HL-60 (cell line): ENCODE results near the gene IL13.
"Not testable (repeated sequence)": the region's sequence is repeated elsewhere in the genome, so short reads cannot be mapped to it uniquely, and the experiment has no call there.

Experiments
- DNase-seq, 2 experiments: peaks; one replicate each; pipeline ENCODE4 v3.0.0-alpha.2; 2010 to 2020; ENCODE audit warnings: low read depth in 1 of 2, low spot score in 1 of 2
- H3K27ac ChIP-seq: fragments of 250-450 bp; sonication (Bioruptor Pico); replicated peaks from 2 replicates; pipeline ENCODE4 v1.5.1; 2020; ENCODE audit warnings: mild to moderate bottlenecking, moderate library complexity
- H3K27me3 ChIP-seq: fragments of 250-450 bp; sonication (Bioruptor Pico); 2 replicates; pipeline ENCODE4 v1.5.1; 2021; ENCODE audit warnings: mild to moderate bottlenecking, moderate library complexity; ENCODE audit not compliant: insufficient read depth, poor library complexity, severe bottlenecking
- H3K4me3 ChIP-seq: replicated peaks from 2 replicates; pipeline ENCODE4 v1.5.1; 2011; ENCODE audit warnings: mild to moderate bottlenecking, control low read depth, low read length; ENCODE audit not compliant: insufficient read depth
- GABPA ChIP-seq: IDR thresholded peaks from 2 replicates; pipeline ENCODE4 v1.6.1; 2012; ENCODE audit warnings: low read depth
- POLR2AphosphoS5 ChIP-seq: IDR thresholded peaks from 2 replicates; pipeline ENCODE4 v1.6.1; 2012; ENCODE audit warnings: low read depth
- SPI1 ChIP-seq: IDR thresholded peaks from 2 replicates; pipeline ENCODE4 v1.6.1; 2012; ENCODE audit warnings: low read depth, mild to moderate bottlenecking, borderline replicate concordance
- TF ChIP-seq, protein P1 (sequence below): IDR thresholded peaks from one replicate; pipeline ENCODE4 v1.5.1; 2011; ENCODE audit warnings: low read length, control low read depth, inconsistent platforms; ENCODE audit not compliant: insufficient read depth
- TF ChIP-seq, protein P2 (sequence below): IDR thresholded peaks from 2 replicates; pipeline ENCODE4 v1.6.1; 2012; ENCODE audit warnings: low read depth; ENCODE audit not compliant: insufficient replicate concordance

The IL13 gene

DNA sequence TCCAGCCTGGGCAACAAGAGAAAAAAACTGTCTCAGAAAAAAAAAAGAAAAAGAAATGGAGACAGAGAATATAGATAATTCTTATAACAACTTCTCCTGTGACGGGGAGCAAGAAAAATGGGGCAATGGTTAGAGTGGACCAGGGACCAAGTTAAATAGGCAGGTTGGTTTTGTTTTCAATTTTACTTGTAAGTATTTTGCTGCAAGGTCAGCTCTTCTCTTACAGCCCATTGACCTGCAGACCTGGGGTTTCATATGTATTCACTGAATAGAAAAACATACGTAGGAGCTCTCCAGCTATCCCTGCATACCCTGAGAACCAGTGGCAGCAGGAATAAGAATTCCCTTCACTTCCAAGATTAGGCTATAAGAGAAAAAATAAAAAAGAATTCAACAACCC lies 29.2 kb upstream of the IL13 start:
- H3K27ac ChIP-seq, result no peak overlapping the region
- H3K4me3 ChIP-seq, result no peak overlapping the region
- H3K27me3 ChIP-seq, result no peaks in the 10 kb centered on the region
- no peak for DNase-seq
- TF ChIP-seq, protein P1, sequence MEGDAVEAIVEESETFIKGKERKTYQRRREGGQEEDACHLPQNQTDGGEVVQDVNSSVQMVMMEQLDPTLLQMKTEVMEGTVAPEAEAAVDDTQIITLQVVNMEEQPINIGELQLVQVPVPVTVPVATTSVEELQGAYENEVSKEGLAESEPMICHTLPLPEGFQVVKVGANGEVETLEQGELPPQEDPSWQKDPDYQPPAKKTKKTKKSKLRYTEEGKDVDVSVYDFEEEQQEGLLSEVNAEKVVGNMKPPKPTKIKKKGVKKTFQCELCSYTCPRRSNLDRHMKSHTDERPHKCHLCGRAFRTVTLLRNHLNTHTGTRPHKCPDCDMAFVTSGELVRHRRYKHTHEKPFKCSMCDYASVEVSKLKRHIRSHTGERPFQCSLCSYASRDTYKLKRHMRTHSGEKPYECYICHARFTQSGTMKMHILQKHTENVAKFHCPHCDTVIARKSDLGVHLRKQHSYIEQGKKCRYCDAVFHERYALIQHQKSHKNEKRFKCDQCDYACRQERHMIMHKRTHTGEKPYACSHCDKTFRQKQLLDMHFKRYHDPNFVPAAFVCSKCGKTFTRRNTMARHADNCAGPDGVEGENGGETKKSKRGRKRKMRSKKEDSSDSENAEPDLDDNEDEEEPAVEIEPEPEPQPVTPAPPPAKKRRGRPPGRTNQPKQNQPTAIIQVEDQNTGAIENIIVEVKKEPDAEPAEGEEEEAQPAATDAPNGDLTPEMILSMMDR, result no peak
- no peak for TF ChIP-seq SPI1
- TF ChIP-seq GABPA, result no peak
- no peak for TF ChIP-seq POLR2AphosphoS5
- TF ChIP-seq, protein P2, sequence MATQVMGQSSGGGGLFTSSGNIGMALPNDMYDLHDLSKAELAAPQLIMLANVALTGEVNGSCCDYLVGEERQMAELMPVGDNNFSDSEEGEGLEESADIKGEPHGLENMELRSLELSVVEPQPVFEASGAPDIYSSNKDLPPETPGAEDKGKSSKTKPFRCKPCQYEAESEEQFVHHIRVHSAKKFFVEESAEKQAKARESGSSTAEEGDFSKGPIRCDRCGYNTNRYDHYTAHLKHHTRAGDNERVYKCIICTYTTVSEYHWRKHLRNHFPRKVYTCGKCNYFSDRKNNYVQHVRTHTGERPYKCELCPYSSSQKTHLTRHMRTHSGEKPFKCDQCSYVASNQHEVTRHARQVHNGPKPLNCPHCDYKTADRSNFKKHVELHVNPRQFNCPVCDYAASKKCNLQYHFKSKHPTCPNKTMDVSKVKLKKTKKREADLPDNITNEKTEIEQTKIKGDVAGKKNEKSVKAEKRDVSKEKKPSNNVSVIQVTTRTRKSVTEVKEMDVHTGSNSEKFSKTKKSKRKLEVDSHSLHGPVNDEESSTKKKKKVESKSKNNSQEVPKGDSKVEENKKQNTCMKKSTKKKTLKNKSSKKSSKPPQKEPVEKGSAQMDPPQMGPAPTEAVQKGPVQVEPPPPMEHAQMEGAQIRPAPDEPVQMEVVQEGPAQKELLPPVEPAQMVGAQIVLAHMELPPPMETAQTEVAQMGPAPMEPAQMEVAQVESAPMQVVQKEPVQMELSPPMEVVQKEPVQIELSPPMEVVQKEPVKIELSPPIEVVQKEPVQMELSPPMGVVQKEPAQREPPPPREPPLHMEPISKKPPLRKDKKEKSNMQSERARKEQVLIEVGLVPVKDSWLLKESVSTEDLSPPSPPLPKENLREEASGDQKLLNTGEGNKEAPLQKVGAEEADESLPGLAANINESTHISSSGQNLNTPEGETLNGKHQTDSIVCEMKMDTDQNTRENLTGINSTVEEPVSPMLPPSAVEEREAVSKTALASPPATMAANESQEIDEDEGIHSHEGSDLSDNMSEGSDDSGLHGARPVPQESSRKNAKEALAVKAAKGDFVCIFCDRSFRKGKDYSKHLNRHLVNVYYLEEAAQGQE, result no peak

GRCh38 chr5:132629230-132629944 lies 28.6 kb upstream of the IL13 start:
- TF ChIP-seq GABPA (no peak), POLR2AphosphoS5 (no peak), SPI1 (no peak)
- TF ChIP-seq, protein P1, result no peak
- TF ChIP-seq, protein P2, result no peak
- H3K4me3 ChIP-seq, result no peak overlapping the region

GRCh38 chr5:132633587-132633986 lies 24.4 kb upstream of the IL13 start:
- not testable (repeated sequence) for DNase-seq, H3K27ac ChIP-seq, H3K27me3 ChIP-seq, H3K4me3 ChIP-seq

More at GRCh38 chr5:132629230-132629944, 28.6 kb upstream of the IL13 start:
- H3K27ac ChIP-seq, result no peak overlapping the region
- H3K27me3 ChIP-seq, result no peaks in the 10 kb centered on the region
- DNase-seq, result no peak

DNA sequence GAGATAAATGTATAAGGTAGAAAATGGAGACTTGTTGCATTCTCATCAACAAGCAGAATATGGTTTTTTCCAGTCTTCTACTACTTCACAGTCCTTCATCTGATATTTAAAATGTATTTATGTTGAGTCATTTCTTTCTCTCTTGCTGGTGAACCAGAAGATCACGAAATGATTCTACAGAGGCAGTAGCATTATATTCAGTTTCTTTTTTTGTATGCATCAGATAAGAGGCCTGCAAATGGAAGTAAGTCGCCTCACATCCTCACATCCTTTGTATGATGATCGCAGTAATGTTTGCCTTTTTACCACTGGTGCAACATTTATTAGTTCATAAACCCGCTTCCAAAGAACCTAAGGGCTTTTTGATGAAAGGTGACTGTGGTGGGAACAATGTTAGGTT lies 22.1 kb upstream of the IL13 start:
- H3K27me3 ChIP-seq, result no peaks in the 10 kb centered on the region

More for the DNA sequence above, 22.1 kb upstream of the IL13 start:
- DNase-seq, result no peak
- Histone ChIP-seq H3K27ac (no peak overlapping the region), H3K4me3 (no peak overlapping the region)
- TF ChIP-seq, protein P2, result no peak
- TF ChIP-seq GABPA (no peak), SPI1 (no peak), POLR2AphosphoS5 (no peak)
- TF ChIP-seq, protein P1, result no peak
